Adipocyte (in vitro differentiated cells): ENCODE measurements around the gene HYAL1.

ENCODE experiments used
- DNase-seq: peaks from one replicate; pipeline ENCODE4 v3.0.0-alpha.2; 2015; ENCODE audit warnings: low read depth
- H3K27me3 ChIP-seq: replicated peaks from 2 replicates; pipeline ENCODE4 v1.7.0; 2013; ENCODE audit warnings: mild to moderate bottlenecking, low read length, moderate library complexity; ENCODE audit not compliant: control insufficient read depth, insufficient read depth
- H3K36me3 ChIP-seq: 2 replicates; pipeline ENCODE4 v1.7.0; 2013; ENCODE audit warnings: low read length, mild to moderate bottlenecking, moderate library complexity; ENCODE audit not compliant: control insufficient read depth, insufficient read depth, severe bottlenecking
- H3K4me1 ChIP-seq: 2 replicates; pipeline ENCODE4 v1.7.0; 2013; ENCODE audit warnings: mild to moderate bottlenecking, low read length, moderate library complexity; ENCODE audit not compliant: control insufficient read depth, insufficient read depth
- H3K4me3 ChIP-seq: 2 replicates; pipeline ENCODE4 v1.7.0; 2013; ENCODE audit warnings: mild to moderate bottlenecking, low read length, moderate library complexity
- H3K9ac ChIP-seq: 2 replicates; pipeline ENCODE4 v1.7.0; 2013; ENCODE audit warnings: mild to moderate bottlenecking, low read length, moderate library complexity
- H3K9me3 ChIP-seq: 2 replicates; pipeline ENCODE4 v1.7.0; 2013; ENCODE audit warnings: mild to moderate bottlenecking, low read length, moderate library complexity; ENCODE audit not compliant: control insufficient read depth

HYAL1 gene, protein sequence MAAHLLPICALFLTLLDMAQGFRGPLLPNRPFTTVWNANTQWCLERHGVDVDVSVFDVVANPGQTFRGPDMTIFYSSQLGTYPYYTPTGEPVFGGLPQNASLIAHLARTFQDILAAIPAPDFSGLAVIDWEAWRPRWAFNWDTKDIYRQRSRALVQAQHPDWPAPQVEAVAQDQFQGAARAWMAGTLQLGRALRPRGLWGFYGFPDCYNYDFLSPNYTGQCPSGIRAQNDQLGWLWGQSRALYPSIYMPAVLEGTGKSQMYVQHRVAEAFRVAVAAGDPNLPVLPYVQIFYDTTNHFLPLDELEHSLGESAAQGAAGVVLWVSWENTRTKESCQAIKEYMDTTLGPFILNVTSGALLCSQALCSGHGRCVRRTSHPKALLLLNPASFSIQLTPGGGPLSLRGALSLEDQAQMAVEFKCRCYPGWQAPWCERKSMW

DNA sequence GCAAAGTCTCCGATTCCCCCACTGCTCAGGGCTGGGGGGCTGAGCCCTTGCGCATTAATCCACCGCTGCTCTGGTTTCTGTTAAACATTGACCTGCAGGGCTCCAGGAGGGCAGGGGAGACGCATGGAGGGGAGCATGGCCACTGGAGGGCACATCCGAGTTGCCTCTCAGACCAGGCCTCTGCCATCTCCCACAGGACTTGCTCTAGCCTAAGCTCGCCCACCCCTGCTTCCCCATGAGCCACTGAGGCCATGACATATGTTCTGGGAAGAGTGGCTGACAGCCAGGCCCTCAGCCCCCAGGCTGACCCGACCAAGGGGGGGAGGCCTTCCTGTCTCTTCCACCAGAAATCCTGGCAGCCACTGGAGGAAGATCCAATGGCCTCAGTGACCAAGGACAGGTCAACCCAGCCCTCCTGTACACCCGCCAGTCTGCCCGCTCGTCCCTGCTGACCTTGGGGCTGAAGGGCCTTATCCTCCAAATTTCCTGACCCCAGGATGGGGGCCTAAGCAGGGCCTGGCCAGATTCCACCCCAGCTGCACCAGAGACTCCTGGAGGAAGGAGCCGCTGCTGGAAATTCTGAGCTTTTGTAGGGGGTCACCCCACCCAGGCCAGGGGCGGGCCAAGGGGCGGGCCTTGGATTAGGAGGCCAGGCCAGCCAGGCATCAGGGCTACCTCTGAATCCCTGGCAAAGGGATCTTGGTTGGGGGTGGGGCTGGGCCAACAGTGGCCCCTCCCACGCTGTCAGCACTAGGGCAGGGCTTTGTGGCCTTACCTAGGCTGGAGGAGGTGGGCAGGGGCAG lies at the start of gene HYAL1:
Gene HYAL1 (minus strand): TSS at position 562 of the 803 bp plus-strand sequence. CDS start 618 bp downstream, outside the sequence.
- no peak for DNase-seq

DNA sequence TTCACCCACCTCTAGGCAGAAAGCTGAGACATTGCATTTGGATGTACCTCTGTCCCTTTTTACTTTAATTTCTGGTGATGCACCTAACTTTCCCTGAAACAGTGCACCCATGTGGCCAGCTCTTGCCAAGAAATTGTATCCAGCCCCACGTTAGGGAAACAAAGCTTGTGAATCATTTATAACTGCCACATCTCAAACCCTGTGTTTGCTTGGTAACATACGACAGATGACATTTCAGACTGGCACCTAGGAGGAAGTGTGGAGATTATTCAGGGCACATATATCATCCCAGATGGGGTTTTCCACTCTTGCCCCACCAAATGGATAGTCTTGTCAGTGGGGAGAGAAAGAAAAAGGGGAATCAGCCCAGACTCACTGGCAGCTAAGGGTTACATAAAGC lies 49.4 kb upstream of the HYAL1 start:
- no peak for DNase-seq
- no peak overlapping the region for H3K4me3 ChIP-seq
- peaks cover 34% of the 10 kb centered on the region for H3K36me3 ChIP-seq
- H3K27me3 ChIP-seq, result no peaks in the 10 kb centered on the region
- no peak overlapping the region for H3K9ac ChIP-seq
- H3K9me3 ChIP-seq, result no peaks in the 10 kb centered on the region
- peaks cover 46% of the 10 kb centered on the region for H3K4me1 ChIP-seq

More for the DNA sequence above, at the start of gene HYAL1:
- peaks cover 18% of the 10 kb centered on the region for H3K4me1 ChIP-seq
- H3K9ac ChIP-seq, result peak within 1 kb of the TSS; percentile 25
- no peaks in the 10 kb centered on the region for H3K27me3 ChIP-seq
- H3K36me3 ChIP-seq, result no peaks in the 10 kb centered on the region
- no peaks in the 10 kb centered on the region for H3K9me3 ChIP-seq
- H3K4me3 ChIP-seq, result no peak within 1 kb of the TSS

DNA sequence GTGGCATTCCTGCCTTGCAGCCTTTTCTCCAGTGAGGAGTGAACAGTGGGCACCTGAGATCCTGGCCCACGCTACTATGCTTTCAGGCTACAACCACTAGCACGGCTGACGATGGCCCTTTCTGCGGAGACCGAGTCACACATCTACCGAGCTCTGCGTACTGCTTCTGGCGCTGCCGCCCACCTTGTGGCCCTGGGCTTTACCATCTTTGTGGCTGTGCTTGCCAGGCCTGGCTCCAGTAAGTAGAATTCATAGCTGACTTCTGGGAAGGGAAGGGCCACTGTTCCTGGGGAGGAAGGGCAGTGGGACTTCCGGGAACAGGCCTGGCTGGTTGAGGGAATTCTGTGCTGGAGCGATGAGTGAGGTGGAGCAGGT lies 47.9 kb upstream of the HYAL1 start:
- H3K9me3 ChIP-seq, result no peaks in the 10 kb centered on the region
- H3K4me1 ChIP-seq, result peaks cover 32% of the 10 kb centered on the region
- no peaks in the 10 kb centered on the region for H3K27me3 ChIP-seq
- H3K4me3 ChIP-seq, result peak overlapping the region; percentile 88
- DNase-seq, result no peak
- peaks cover 34% of the 10 kb centered on the region for H3K36me3 ChIP-seq
- H3K9ac ChIP-seq, result peak overlapping the region; percentile 95

DNA sequence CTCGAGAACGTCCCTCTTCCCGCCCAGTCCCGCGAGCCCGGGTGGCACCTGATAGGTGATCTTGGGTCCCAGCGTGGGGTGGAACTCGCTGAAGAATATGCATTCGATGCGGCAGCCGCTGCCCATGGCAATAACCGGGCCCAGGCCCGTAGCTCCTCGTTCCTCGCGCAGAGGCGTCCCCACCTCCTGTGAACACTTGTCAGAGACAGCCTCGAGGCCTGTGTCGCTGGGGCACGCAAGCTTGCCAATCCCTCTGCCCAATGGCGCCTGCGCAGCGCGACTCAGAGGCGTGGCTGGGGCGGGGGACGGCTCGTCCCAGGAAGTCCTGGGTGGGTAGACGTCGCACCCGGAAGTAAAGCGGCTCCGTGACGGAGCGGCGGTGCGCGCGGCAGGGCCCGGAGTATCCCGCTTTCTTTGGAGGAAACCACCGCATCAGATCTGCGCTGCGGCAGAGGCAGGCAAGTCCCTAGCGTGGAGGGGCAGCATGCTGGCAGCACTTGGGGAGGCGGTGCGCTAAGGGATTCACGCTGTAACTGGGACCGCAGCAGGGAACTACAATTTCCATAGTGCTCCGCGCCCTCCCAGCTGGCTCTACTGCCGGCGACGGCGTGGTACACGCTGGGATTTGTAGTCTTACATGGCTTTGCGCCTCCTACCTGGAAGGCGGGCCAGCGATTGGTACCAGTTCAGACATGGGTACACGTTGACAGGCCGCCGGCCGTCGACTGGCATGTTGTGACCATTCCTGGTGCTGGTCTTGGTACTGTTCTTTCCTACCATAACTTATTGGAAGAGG lies 47.4 kb upstream of the HYAL1 start, which contains the start of the genes CYB561D2 and NPRL2:
Gene CYB561D2 (plus strand): TSS at position 336 of the 796 bp plus-strand sequence. CDS start 572 bp downstream, outside the sequence.
Gene NPRL2 (minus strand): TSS at position 249 of the 796 bp plus-strand sequence. CDS start 123 bp downstream, at position 126.
- no peaks in the 10 kb centered on the region for H3K9me3 ChIP-seq
- H3K27me3 ChIP-seq, result no peaks in the 10 kb centered on the region
- peak within 1 kb of the TSS; percentile 95 for H3K9ac ChIP-seq
- H3K4me3 ChIP-seq, result peak within 1 kb of the TSS; percentile 88
- peak; percentile 97 for DNase-seq
- H3K4me1 ChIP-seq, result peaks cover 29% of the 10 kb centered on the region
- peaks cover 34% of the 10 kb centered on the region for H3K36me3 ChIP-seq

DNA sequence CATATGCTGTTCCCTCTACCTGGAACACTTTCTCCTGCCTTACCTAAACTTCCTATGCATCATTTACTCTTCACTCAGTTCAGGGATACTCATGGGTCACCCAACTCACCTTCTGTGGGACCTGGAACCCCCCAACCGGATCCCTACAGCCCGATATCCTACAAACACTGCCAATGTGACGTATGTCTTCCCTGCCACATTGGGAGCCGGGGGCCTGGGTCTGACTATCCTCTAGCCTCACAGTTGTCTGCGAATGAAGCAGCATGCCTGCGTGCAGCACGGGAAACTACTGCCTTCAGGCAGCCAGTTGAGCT lies 46.8 kb upstream of the HYAL1 start:
- peaks cover 28% of the 10 kb centered on the region for H3K4me1 ChIP-seq
- H3K9me3 ChIP-seq, result no peaks in the 10 kb centered on the region
- no peak for DNase-seq
- H3K27me3 ChIP-seq, result no peaks in the 10 kb centered on the region
- peaks cover 31% of the 10 kb centered on the region for H3K36me3 ChIP-seq
- H3K4me3 ChIP-seq, result peak overlapping the region; percentile 88
- peak overlapping the region; percentile 95 for H3K9ac ChIP-seq

DNA sequence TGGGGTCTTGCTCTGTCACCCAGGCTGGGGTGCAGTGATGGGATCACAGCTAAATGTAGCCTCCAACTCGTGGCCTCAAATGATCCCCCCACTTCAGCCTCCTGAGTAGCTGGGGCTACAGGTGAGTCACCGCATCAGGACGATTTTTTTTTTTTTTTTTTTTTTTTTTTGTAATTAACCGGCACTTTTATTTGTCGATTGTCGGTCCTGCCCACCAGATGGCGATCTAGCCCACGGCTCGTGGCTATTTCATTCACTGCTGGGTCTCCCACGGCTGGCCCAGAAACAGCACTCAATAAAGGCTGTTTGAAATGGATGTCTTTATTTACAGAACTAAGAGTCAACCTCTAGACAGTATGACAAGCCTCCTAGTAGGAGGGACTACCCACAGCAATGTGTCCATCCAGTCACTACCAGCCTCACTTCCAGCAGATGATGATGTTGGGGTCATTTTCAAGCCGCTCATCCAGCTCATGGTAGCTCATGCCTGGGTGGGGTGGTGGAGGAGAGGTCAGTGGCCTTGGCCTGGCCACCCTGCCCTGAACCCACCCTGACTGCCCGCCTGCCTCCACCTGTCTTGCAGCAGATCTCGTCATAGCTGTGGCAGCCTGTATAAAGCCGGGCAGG lies 43.9 kb upstream of the HYAL1 start:
- Histone ChIP-seq H3K9ac (no peak overlapping the region), H3K9me3 (no peaks in the 10 kb centered on the region), H3K4me1 (peaks cover 29% of the 10 kb centered on the region), H3K36me3 (peaks cover 9% of the 10 kb centered on the region), H3K4me3 (no peak overlapping the region), H3K27me3 (no peaks in the 10 kb centered on the region)
- peak; percentile 86 for DNase-seq

DNA sequence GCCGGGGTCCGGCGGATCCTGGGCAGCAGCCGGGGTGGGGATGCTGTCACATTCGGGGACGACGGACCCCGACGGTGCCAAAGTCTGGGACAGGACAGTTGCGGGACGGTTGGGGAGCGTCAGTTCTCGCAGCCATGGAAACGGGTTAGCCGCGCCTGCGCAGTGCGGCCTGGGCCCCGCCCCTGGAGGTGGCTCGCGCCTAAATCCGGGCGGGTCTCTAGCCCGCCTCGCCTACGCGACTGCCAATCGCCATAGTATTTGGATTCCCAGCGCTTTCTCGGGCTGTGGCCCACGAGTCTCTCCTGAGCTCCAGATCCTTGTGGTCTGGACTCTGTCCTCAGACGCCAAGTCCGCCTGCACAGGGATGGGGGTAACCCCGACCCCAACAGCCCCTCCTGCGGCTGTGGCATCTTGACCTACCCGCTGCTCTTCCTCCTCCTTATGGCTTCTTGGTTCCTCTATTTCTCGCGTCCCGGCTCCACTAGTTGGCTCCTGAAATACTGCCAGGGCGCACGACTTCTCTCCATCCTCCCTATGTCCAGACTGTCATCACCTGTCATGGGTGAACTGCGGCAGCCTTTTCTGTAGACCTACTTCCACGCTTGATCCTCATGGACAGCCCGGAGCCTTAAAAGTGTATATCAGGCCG lies 42.3 kb upstream of the HYAL1 start, which contains the start of gene ZMYND10:
Gene ZMYND10 (minus strand): TSS at position 147 of the 649 bp plus-strand sequence. CDS start 153 bp downstream, outside the sequence.
- peak within 1 kb of the TSS; percentile 76 for H3K4me3 ChIP-seq
- H3K36me3 ChIP-seq, result peaks cover 9% of the 10 kb centered on the region
- DNase-seq, result peak; percentile 67
- peaks cover 26% of the 10 kb centered on the region for H3K4me1 ChIP-seq
- no peaks in the 10 kb centered on the region for H3K9me3 ChIP-seq
- H3K9ac ChIP-seq, result peak within 1 kb of the TSS; percentile 73
- no peaks in the 10 kb centered on the region for H3K27me3 ChIP-seq

DNA sequence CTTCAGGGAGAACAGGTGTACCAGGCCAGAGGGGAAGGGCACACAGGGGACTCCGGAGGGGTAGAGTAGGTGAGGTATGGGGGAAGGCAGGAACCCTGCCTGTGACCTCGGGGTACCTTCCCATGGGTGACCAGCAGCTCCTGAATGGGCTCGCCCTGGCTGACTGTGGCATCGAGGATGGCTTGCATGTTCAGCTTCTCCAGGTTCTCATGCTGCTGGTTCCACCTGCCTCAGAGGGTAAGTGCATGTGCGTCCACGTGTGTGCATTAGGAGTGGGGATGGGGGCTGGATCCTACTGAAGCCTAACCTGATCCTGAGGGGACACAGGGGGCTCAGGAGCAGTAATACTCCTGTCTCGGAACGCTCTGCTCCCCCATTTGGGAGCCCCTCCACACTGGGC lies 41.6 kb upstream of the HYAL1 start:
- Histone ChIP-seq H3K9ac (peak overlapping the region; percentile 73), H3K4me1 (peaks cover 25% of the 10 kb centered on the region), H3K9me3 (no peaks in the 10 kb centered on the region), H3K4me3 (peak overlapping the region; percentile 76), H3K36me3 (peaks cover 9% of the 10 kb centered on the region), H3K27me3 (no peaks in the 10 kb centered on the region)
- no peak for DNase-seq

DNA sequence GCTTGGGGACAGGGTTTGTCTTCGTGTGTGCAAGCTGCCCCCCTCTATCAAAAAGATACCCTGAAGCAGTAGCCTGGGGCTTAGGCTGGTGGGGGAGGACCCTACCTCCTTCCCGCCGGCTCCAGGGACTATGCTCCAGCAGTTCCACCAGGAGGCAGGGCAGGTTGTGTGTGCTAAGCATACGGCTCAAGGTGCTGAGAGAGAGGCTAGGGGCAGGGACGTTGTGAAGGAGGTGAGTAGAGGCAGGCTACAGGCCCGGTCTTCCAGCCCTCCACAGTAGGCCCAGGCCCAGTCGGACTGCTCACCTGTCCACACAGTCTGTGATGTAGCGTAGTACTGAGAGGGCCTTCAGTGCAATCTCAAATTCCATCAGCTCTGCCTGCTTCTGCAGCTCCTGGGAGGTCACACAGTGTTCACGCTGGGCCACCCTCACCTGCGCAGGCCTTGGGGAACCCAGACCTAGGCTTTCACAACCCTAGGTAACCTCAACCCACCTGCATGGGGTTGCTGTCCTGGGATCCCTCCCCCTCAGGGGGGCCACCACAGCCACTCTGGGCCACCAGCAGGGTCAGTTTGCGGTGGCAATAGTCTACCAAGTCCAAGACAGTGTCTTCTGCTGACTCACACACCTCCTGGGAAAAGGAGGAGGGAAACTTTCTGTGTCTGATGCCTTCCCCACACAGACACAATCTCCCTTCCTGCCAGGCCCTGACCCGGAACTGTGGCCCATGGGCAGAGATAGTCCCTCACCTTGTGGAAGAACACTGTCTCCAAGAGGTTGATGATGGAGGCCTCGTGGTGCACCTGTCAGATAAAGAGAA lies 39.6 kb upstream of the HYAL1 start:
- no peaks in the 10 kb centered on the region for H3K27me3 ChIP-seq
- no peaks in the 10 kb centered on the region for H3K9me3 ChIP-seq
- no peak overlapping the region for H3K4me3 ChIP-seq
- peaks cover 35% of the 10 kb centered on the region for H3K4me1 ChIP-seq
- no peak overlapping the region for H3K9ac ChIP-seq
- DNase-seq, result no peak
- H3K36me3 ChIP-seq, result peaks cover under 1% of the 10 kb centered on the region
